GM10248 (cell line): Measurements from ENCODE around the gene FAM184B.
A peak's percentile ranks its signal among the peaks of the same experiment; 100 is the strongest.
"Not testable (repeated sequence)": the region's sequence is repeated elsewhere in the genome, so short reads cannot be mapped to it uniquely, and the experiment has no call there.

Experiments used
- CTCF ChIA-PET: fragments of 300-600 bp; sonication (Branson Sonifier 250); formaldehyde crosslinking; extraction: SDS; loops from one replicate; lab custom pipeline; 2021; ENCODE audit warnings: antibody characterized with exemption; lab: Yijun Ruan, JAX
- POLR2A ChIA-PET: fragments of 350-650 bp; sonication (Branson Sonifier 250); formaldehyde crosslinking; extraction: SDS; loops from one replicate; lab custom pipeline; 2020; ENCODE audit warnings: antibody characterized with exemption; lab: Yijun Ruan, JAX
- DNase-seq: peaks from one replicate; pipeline ENCODE4 v3.0.0; 2012; ENCODE audit errors: extremely low spot score
- CTCF ChIP-seq: IDR thresholded peaks from 2 replicates; pipeline ENCODE4 v1.5.1; 2012; ENCODE audit warnings: mild to moderate bottlenecking, low read depth; ENCODE audit errors: extremely low read depth, missing control alignments, control extremely low read depth

The FAM184B gene

DNA sequence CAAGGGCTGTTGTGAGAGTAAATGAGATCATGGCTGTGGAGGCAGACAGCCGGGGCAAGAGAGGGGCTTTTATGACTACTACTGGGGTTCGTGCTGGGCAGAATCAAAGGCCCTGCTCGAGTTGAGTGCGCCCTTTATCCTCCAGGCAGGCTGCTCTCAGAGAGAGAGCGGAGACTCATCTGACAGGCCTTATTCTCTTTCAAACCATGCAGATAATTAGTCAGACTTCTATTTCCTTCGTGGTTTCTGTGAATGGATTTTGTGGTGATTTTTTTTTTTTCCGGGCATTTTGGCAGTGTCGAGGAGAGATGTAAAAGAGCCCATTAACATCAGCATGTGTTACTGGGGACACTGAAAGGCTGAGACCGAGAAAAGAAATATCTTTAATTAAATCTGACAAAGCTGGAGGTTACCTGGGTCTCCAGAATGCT lies 93.4 kb downstream of the FAM184B start:
- peak; percentile 2 for DNase-seq
- ChIA-PET CTCF (no interaction called here), POLR2A (no interaction called here)
- no peak for TF ChIP-seq CTCF

DNA sequence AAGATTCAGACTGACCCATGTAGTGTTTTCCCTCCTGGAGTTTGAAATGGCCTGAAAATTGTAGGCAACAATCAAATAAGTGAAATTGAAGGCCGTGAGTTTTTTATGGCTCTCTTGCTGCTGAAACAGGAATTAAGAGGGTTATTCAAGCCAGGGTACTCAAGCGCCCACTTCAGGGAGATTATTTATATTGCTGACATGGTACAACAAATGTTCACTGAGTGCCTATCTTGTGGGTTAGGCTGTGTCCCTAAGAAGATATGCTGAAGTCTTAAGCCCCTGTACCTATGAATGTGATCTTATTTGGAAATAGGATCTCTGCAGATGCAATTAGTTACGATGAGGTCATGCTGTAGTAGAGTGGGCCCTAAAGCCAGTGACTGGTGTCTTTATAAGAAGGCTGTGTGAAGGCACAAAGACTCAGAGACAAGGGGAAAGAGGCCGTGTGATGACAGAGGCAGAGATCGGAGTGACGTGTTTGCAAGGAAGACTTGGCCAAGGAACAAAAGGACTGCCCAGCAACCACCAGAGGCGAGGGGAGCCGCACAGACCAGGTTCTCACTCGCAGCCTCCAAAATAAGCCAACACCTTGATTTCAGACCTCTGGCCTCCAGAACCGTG lies 94.1 kb downstream of the FAM184B start:
- TF ChIP-seq CTCF = no peak
- ChIA-PET CTCF (interaction anchor here (1.7 kb wide), 1 partner anchor 139 kb away, joined by 4 read pairs; no protein-coding TSS in a partner anchor), POLR2A (no interaction called here)
- peak; percentile 3 for DNase-seq

- CTCF ChIA-PET = interaction anchor here (0.9 kb wide), 1 partner anchor 29 kb away, joined by 3 read pairs; no protein-coding TSS in a partner anchor
- DNase-seq, POLR2A ChIA-PET: not testable (repeated sequence)
Observed at GRCh38 chr4:17684648-17685047, 96.8 kb downstream of the FAM184B start.

- TF ChIP-seq CTCF = no peak
- DNase-seq = peak; percentile 0
- ChIA-PET POLR2A (no interaction called here), CTCF (interaction anchor here (1.2 kb wide), 1 partner anchor 13 kb away, joined by 3 read pairs; no protein-coding TSS in a partner anchor)
Observed at GRCh38 chr4:17682222-17682566, 99.2 kb downstream of the FAM184B start.

GRCh38 chr4:17681281-17682221 lies 99.9 kb downstream of the FAM184B start:
- TF ChIP-seq CTCF = no peak
- POLR2A ChIA-PET = no interaction called here
- DNase-seq = peak; percentile 1
- CTCF ChIA-PET = interaction anchor here (1.2 kb wide), 1 partner anchor 13 kb away, joined by 3 read pairs; no protein-coding TSS in a partner anchor

- POLR2A ChIA-PET = no interaction called here
- peak; percentile 0 for DNase-seq
- CTCF ChIA-PET = no interaction called here
- TF ChIP-seq CTCF = no peak
Observed at GRCh38 chr4:17680559-17681280, 100.7 kb downstream of the FAM184B start.
